ENCODE data around the gene XRCC6.

DNA sequence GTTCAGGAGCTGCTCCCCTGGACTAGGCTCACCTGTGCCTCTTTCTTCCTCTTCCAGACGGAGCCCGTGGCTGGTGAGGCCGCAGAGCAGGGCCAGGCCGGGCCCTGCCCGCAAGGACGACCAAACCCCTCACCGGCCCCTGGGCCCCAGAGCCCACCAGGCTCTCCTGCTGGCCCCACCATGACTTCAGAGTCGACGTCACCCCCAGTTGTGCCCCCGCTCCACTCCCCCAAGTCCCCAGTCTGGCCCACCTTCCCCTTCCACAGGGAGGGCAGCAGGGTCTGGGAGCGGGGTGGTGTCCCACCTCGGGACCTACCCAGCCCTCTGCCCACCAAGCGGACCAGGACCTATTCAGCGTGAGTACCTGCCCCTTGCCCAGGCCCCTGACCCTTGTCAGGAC is 49.3 kb upstream of the XRCC6 start:
- no peak for TF ChIP-seq POLR2A (IDR thresholded peaks at IDR 0.05)
- TF ChIP-seq, protein P1, sequence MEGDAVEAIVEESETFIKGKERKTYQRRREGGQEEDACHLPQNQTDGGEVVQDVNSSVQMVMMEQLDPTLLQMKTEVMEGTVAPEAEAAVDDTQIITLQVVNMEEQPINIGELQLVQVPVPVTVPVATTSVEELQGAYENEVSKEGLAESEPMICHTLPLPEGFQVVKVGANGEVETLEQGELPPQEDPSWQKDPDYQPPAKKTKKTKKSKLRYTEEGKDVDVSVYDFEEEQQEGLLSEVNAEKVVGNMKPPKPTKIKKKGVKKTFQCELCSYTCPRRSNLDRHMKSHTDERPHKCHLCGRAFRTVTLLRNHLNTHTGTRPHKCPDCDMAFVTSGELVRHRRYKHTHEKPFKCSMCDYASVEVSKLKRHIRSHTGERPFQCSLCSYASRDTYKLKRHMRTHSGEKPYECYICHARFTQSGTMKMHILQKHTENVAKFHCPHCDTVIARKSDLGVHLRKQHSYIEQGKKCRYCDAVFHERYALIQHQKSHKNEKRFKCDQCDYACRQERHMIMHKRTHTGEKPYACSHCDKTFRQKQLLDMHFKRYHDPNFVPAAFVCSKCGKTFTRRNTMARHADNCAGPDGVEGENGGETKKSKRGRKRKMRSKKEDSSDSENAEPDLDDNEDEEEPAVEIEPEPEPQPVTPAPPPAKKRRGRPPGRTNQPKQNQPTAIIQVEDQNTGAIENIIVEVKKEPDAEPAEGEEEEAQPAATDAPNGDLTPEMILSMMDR (IDR thresholded peaks at IDR 0.05) = no peak

All from adrenal gland (tissue), 5 donors.